ENCODE results near the gene CCNYL1.

DNA sequence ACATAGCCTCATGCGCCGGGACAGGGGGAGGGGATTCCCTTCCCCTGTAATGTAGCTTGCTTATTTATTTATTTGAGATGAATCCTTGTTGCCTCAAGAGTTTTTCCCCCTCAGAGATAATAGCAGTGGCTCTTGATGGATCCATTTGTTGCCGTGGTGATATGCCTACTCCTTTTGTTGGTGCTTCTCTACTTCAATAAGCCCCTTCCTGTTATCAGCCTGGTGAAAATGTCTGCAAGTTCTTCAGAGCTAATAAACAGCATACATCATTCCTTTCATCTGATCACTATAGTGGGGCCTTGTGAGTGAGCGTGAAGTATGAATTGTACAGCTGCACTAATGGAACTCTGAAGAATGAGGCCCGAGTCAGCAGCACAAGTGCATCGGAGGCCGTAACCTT is 38.9 kb downstream of the CCNYL1 start:
- TF ChIP-seq CTCF (IDR thresholded peaks at IDR 0.05 in 4 of 5, conservative IDR thresholded peaks at IDR 0.05 in 1 of 5) = no peak
- no peak for TF ChIP-seq POLR2A (IDR thresholded peaks at IDR 0.05)
